GM10847 (cell line): Measurements from ENCODE around the gene ZFR2.

Experiments used
- POLR2A ChIP-seq: IDR thresholded peaks from 2 replicates; pipeline ENCODE4 v1.6.1; 2011; ENCODE audit not compliant: insufficient read length; ENCODE audit errors: extremely low read depth

Gene ZFR2

DNA sequence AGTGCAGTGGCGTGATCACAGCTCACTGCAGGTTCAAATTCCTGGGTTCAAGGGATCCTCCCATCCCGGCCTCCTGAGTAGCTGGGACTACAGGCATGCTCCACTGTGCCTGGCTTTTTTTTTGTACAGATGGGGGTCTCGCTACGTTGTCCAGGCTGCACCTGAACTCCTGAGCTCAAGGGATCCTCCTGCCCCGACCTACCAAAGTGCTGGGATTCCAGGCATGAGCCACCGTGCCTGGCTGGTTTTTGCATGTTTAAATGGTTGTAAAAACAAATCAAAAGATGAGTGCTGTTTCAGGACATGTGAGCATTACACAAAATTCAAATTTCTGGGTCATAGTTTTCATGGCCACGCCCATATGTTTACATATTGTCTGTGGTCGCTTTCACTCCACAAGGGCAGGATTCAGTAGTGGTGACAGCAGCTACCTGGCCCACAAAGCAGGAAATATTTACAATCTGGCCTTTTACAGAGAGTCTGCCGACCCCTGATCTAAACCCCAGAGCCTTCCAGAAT is 88.0 kb downstream of the ZFR2 start:
- no peak for TF ChIP-seq POLR2A

- TF ChIP-seq POLR2A, result no peak
Measured at GRCh38 chr19:3778899-3779723, 89.7 kb downstream of the ZFR2 start.

DNA sequence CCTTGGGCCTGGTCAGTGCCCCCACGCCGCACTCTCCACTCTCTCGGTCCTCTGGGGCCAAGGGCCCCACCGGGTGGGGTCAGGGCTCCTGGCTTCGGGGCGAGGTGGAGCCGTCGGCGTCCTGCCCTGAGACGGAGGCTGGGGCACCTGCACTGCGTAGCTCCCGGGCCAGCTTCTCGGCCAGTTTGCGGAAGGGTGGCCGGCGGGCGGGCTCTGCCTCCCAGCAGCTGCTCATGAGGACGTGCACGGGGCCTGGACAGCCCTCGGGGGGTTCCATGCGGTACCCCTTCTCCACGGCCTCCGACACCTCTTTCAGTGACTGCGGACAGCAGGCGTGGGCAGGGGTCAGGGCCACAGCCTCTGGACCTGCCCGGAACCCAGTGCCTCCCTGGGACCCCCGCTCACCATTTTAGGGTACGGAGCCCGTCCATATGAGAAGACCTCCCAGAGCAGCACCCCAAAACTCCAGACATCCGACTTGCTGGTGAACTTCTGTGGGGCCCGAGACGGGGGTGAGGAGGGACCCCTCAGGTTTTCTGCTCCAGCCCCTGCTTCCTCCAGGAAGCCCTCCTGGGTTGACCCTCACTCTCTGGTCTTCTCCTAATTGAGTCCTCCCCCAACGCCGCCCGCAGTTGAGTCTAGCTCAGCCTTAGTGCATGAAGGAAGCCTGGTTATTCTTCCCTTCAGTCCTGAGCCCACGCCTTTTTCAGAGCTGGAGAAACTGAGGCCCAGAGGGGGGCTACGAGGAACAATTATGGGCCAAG is 90.6 kb downstream of the ZFR2 start:
- no peak for TF ChIP-seq POLR2A

DNA sequence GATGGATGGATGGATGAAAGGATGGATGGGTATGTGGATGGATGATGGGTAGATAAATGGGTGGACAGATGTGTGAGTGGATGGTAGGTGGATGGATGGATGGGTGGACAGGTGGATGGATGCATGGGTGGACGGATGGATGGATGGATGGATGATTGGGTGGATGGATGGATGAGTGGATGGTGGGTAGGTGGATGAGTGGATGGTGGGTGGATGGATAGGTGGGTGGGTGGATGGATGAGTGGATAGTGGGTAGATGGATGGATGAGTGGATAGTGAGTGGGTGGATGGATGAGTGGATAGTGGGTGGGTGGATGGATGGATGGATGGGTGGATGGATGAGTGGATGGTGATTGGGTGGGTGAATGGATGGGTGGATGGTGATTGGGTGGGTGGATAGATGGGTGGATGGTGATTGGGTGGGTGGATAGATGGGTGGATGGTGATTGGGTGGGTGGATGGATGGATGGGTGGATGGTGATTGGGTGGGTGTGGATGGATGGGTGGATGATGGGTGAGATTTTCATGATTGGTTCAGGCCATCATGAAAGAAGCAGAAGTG is 92.3 kb downstream of the ZFR2 start:
- TF ChIP-seq POLR2A, result no peak

GRCh38 chr19:3775831-3776230 is 93.0 kb downstream of the ZFR2 start:
- no peak for TF ChIP-seq POLR2A

- no peak for TF ChIP-seq POLR2A
Measured at GRCh38 chr19:3775374-3775711, 93.5 kb downstream of the ZFR2 start.

GRCh38 chr19:3774621-3775373 is 94.0 kb downstream of the ZFR2 start:
- no peak for TF ChIP-seq POLR2A

DNA sequence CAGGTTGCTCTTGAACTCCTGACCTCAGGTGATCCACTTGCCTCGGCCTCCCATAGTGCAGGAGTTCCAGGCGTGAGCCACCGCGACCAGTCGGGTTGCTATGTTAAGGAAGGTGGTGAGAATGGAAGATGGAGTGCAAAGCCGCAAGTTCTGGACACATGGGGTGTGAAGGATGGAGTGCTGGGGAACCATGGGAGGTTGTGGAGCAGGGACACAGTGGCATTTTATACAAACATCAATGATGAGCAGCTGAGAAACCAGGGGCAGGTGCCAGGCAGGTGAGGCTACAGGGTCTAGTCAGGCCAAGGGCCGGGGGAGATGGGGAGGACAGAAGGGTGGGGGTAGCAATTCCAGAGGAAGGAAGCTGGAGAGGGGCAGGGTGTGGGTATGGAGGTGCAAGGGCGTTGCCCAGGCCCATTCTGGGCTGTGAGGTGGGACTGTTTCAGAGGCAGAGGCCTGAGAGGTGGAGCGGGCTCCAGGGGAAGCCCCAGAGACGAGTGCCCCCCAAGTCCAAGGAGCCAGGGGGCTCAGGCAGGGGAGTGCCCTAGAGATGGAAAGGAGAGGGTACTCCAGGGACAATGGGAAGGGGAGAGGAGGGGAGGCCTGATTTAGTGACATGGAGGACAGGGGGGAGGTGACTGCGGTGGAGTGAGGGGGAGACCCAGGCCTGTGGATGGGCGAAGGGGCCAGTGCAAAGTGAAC is 94.9 kb downstream of the ZFR2 start:
- no peak for TF ChIP-seq POLR2A

GRCh38 chr19:3771906-3772455 is 96.9 kb downstream of the ZFR2 start, which contains the start of gene RAX2:
Gene RAX2 (minus strand): TSS chr19:3772228. CDS start chr19:3771742, 486 bp downstream.
- no peak for TF ChIP-seq POLR2A

DNA sequence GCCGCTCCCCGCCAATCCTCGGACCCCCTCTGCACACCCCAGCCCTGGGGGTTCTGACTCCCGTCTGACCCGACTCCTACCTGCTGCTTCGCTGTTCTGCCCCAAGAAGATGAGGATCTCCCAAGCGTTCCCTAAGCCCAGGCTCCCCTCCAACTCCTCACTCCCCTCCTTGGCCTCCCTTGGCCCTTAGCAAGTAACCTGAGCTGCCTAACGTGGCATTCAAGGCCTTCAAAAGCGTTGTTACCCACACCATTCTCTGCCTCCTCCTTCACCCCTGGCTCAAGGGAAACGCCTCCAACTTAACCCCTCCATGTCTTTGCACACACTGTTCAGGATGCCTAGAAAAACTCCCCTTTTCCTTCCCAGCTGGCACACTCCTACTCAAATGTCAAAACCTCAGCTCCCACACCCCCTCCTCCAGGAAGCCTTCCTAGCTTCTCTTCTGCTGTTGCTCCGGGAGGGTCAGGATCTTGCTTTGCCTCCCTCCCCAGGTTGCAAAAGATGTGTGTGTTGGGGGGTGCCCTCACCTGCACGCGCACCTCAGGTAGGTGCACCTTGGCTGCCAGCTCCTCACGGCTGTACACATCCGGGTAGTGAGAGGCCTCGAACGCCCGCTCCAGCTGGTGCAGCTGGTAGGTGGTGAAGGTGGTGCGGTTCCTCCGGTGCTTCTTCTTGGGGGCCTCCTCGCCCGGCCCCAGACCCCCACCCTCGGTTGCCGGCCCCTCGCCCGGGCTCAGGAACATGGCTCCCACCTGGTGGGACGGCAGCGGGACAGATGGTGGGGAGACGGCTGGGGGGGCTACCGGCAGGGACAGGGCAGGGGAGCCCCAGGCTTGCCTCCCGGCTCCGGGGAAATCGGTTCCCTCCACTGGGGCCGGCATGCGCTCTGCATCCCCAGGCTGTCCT is 97.6 kb downstream of the ZFR2 start:
- TF ChIP-seq POLR2A, result no peak

GRCh38 chr19:3770136-3770999 is 98.5 kb downstream of the ZFR2 start:
- TF ChIP-seq POLR2A, result no peak

DNA sequence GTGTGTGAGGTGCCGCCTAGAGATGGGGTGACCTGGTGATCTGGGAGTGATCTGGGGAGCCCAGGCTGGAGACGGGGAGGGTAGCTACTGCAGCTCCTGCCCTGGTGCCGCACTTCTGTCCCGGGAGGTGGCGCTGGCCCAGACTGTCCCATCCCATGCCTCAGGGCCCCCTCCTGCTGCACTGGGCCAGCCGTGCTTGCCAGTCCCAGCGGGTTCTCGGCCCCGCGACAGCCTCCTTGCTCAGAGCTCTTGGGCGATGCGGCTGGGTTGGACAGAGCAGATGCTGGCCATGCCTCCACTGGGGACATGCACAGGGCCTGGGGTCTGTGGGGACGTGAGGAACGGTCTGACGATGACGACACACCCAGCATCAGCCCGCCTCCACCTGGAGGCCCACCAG is 99.3 kb downstream of the ZFR2 start:
- no peak for TF ChIP-seq POLR2A

- TF ChIP-seq POLR2A, result no peak
Measured at GRCh38 chr19:3768748-3769099, 100.1 kb downstream of the ZFR2 start.
